ENCODE results near the gene SAPCD2. TPM values are rescaled to one million over a fixed set of nuclear protein-coding genes. Genes with fewer than 3 reads are reported as not detected.

SAPCD2 gene
- total and polyA plus RNA-seq, 9 of the 15 experiments (the other 6 are each of a cell fraction or from before 2014, with no cell fraction given) = 3.4 to 91.8 (median 18.8) TPM

GRCh38 chr9:137109250-137110146 is 39.1 kb upstream of the SAPCD2 start (continued):
- TF ChIP-seq GTF2B (IDR thresholded peaks at IDR 0.05; ENCODE audit: extremely low read depth, insufficient read length) (no peak), ZNF444 (CRISPR knock-in tag; IDR thresholded peaks at IDR 0.05) (no peak), RFX5 (IDR thresholded peaks at IDR 0.05; ENCODE audit: low read depth, low read length) (no peak), HNRNPK (IDR thresholded peaks at IDR 0.05; ENCODE audit: low read depth, low read length, poor library complexity, severe bottlenecking) (no peak), NFYB (IDR thresholded peaks at IDR 0.05; ENCODE audit: extremely low read depth, insufficient read length) (no peak), POLR2G (IDR thresholded peaks at IDR 0.05; ENCODE audit: low read depth, low read length) (peak; percentile 59), SMAD3 (CRISPR knock-in tag; conservative IDR thresholded peaks at IDR 0.05) (no peak), MTA3 (IDR thresholded peaks at IDR 0.05; ENCODE audit: borderline replicate concordance) (no peak), TBL1XR1 (IDR thresholded peaks at IDR 0.05; ENCODE audit: low read length in 2 of 2) (no peak), HCFC1 (IDR thresholded peaks at IDR 0.05; ENCODE audit: low read depth, low read length) (no peak)

Data from K562 (cell line).